Measurements from ENCODE around the gene CUTA.
A peak's percentile ranks its signal among the peaks of the same experiment; 100 is the strongest.

CUTA gene

DNA sequence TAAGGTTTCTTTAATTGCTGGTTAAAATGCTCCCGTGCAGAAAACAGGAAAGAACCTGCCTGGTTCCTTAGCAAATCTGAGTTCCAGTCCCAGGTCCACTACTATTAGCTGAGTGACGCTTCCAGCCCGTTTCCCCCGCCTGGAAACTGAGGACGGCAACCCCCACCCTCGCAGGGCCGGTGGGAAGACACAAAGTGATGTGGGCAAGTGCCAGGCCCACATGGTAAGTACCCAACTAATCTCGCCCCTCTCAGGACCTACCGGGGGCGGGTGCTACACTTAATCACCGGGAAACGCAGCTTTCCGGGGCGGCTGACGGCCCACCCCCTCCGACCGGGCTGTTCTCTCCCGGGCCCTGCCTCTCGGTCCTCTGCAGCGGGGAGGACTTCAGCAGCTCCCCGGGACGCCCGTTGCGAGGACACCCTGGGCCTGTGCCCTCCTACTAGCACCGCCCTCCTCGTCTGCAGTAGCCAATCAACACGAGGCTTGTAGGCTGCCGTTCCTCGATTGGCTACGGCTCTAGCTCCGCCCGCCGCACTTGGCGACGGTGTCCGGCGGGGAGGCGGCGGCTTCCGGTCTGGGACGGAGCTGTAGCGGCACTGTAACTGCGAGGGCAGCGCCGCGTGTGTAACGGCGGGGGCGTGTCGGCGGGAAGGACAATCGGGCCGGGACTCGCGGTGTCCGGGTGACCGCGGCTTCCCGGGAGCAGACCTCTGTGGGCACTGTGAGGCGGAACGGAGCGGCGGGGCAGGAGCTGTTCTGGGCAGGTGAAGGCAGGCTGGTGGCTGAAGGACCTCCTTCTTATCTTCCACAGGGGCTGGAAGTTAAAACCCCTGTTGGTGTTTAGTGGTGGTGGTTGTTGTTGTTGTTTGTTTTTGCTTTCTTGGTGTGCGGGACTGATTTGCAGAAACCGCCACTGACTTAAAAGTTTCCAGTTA lies 36.4 kb upstream of the CUTA start, which contains the start of gene ZBTB9 (continued):
- TF ChIP-seq FEZF1 (tag by site-specific recombination; IDR thresholded peaks at IDR 0.05): no peak
- TF ChIP-seq ZNF76 (tag by site-specific recombination; IDR thresholded peaks at IDR 0.05; ENCODE audit: borderline replicate concordance, low read depth): no peak
- TF ChIP-seq ZNF292 (tag by site-specific recombination; IDR thresholded peaks at IDR 0.05; ENCODE audit: borderline replicate concordance, low read depth): no peak
- no peak for TF ChIP-seq KLF8 (tag by site-specific recombination; IDR thresholded peaks at IDR 0.05)
- no peak for TF ChIP-seq ZNF529 (tag by site-specific recombination; IDR thresholded peaks at IDR 0.05; ENCODE audit: insufficient replicate concordance)
- TF ChIP-seq ZNF677 (tag by site-specific recombination; IDR thresholded peaks at IDR 0.05): no peak
- TF ChIP-seq, protein P1, sequence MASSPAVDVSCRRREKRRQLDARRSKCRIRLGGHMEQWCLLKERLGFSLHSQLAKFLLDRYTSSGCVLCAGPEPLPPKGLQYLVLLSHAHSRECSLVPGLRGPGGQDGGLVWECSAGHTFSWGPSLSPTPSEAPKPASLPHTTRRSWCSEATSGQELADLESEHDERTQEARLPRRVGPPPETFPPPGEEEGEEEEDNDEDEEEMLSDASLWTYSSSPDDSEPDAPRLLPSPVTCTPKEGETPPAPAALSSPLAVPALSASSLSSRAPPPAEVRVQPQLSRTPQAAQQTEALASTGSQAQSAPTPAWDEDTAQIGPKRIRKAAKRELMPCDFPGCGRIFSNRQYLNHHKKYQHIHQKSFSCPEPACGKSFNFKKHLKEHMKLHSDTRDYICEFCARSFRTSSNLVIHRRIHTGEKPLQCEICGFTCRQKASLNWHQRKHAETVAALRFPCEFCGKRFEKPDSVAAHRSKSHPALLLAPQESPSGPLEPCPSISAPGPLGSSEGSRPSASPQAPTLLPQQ (tag by site-specific recombination; IDR thresholded peaks at IDR 0.05): peak; percentile 29; the same call in 1 of the 2 replicates
- TF ChIP-seq ZNF2 (tag by site-specific recombination; IDR thresholded peaks at IDR 0.05): peak; percentile 86; the same call in 1 of the 2 replicates
- TF ChIP-seq ZFP41 (tag by site-specific recombination; IDR thresholded peaks at IDR 0.05; ENCODE audit: borderline replicate concordance): no peak
- TF ChIP-seq ZNF155 (tag by site-specific recombination; IDR thresholded peaks at IDR 0.05): no peak
- TF ChIP-seq, protein P2, sequence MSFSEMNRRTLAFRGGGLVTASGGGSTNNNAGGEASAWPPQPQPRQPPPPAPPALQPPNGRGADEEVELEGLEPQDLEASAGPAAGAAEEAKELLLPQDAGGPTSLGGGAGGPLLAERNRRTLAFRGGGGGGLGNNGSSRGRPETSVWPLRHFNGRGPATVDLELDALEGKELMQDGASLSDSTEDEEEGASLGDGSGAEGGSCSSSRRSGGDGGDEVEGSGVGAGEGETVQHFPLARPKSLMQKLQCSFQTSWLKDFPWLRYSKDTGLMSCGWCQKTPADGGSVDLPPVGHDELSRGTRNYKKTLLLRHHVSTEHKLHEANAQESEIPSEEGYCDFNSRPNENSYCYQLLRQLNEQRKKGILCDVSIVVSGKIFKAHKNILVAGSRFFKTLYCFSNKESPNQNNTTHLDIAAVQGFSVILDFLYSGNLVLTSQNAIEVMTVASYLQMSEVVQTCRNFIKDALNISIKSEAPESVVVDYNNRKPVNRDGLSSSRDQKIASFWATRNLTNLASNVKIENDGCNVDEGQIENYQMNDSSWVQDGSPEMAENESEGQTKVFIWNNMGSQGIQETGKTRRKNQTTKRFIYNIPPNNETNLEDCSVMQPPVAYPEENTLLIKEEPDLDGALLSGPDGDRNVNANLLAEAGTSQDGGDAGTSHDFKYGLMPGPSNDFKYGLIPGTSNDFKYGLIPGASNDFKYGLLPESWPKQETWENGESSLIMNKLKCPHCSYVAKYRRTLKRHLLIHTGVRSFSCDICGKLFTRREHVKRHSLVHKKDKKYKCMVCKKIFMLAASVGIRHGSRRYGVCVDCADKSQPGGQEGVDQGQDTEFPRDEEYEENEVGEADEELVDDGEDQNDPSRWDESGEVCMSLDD (tag by site-specific recombination; IDR thresholded peaks at IDR 0.05): no peak; the same call in 1 of the 2 replicates
- TF ChIP-seq, protein P3, sequence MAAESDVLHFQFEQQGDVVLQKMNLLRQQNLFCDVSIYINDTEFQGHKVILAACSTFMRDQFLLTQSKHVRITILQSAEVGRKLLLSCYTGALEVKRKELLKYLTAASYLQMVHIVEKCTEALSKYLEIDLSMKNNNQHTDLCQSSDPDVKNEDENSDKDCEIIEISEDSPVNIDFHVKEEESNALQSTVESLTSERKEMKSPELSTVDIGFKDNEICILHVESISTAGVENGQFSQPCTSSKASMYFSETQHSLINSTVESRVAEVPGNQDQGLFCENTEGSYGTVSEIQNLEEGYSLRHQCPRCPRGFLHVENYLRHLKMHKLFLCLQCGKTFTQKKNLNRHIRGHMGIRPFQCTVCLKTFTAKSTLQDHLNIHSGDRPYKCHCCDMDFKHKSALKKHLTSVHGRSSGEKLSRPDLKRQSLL (tag by site-specific recombination; IDR thresholded peaks at IDR 0.05): no peak
- TF ChIP-seq ZNF596 (tag by site-specific recombination; IDR thresholded peaks at IDR 0.05): no peak
- no peak for TF ChIP-seq ZNF146 (tag by site-specific recombination; IDR thresholded peaks at IDR 0.05)
- TF ChIP-seq, protein P4, sequence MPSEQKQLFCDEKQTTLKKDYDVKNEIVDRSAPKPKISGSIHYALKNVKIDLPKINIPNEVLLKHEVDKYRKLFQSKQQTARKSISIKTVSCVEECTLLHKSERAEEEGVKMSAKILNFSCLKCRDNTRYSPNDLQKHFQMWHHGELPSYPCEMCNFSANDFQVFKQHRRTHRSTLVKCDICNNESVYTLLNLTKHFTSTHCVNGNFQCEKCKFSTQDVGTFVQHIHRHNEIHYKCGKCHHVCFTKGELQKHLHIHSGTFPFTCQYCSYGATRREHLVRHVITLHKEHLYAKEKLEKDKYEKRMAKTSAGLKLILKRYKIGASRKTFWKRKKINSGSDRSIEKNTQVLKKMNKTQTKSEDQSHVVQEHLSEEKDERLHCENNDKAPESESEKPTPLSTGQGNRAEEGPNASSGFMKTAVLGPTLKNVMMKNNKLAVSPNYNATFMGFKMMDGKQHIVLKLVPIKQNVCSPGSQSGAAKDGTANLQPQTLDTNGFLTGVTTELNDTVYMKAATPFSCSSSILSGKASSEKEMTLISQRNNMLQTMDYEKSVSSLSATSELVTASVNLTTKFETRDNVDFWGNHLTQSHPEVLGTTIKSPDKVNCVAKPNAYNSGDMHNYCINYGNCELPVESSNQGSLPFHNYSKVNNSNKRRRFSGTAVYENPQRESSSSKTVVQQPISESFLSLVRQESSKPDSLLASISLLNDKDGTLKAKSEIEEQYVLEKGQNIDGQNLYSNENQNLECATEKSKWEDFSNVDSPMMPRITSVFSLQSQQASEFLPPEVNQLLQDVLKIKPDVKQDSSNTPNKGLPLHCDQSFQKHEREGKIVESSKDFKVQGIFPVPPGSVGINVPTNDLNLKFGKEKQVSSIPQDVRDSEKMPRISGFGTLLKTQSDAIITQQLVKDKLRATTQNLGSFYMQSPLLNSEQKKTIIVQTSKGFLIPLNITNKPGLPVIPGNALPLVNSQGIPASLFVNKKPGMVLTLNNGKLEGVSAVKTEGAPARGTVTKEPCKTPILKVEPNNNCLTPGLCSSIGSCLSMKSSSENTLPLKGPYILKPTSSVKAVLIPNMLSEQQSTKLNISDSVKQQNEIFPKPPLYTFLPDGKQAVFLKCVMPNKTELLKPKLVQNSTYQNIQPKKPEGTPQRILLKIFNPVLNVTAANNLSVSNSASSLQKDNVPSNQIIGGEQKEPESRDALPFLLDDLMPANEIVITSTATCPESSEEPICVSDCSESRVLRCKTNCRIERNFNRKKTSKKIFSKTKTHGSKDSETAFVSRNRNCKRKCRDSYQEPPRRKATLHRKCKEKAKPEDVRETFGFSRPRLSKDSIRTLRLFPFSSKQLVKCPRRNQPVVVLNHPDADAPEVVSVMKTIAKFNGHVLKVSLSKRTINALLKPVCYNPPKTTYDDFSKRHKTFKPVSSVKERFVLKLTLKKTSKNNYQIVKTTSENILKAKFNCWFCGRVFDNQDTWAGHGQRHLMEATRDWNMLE (tag by site-specific recombination; conservative IDR thresholded peaks at IDR 0.05; ENCODE audit: low read depth): no peak
- TF ChIP-seq, protein P5, sequence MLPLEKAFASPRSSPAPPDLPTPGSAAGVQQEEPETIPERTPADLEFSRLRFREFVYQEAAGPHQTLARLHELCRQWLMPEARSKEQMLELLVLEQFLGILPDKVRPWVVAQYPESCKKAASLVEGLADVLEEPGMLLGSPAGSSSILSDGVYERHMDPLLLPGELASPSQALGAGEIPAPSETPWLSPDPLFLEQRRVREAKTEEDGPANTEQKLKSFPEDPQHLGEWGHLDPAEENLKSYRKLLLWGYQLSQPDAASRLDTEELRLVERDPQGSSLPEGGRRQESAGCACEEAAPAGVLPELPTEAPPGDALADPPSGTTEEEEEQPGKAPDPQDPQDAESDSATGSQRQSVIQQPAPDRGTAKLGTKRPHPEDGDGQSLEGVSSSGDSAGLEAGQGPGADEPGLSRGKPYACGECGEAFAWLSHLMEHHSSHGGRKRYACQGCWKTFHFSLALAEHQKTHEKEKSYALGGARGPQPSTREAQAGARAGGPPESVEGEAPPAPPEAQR (tag by site-specific recombination; IDR thresholded peaks at IDR 0.05): no peak
- TF ChIP-seq SETDB1 (IDR thresholded peaks at IDR 0.05; ENCODE audit: insufficient read length, low read length): no peak
- TF ChIP-seq ZNF548 (tag by site-specific recombination; IDR thresholded peaks at IDR 0.05): no peak
- TF ChIP-seq ZNF561 (tag by site-specific recombination; IDR thresholded peaks at IDR 0.05; ENCODE audit: borderline replicate concordance): peak; percentile 94
- no peak for TF ChIP-seq ZNF274 (IDR thresholded peaks at IDR 0.05; ENCODE audit: low read length)
- no peak for TF ChIP-seq ZNF274 (tag by site-specific recombination; IDR thresholded peaks at IDR 0.05; ENCODE audit: borderline replicate concordance)
- TF ChIP-seq ZNF426 (tag by site-specific recombination; IDR thresholded peaks at IDR 0.05): no peak
- TF ChIP-seq ZNF221 (tag by site-specific recombination; IDR thresholded peaks at IDR 0.05; ENCODE audit: borderline replicate concordance): no peak
- TF ChIP-seq ZNF623 (tag by site-specific recombination; IDR thresholded peaks at IDR 0.05): no peak
- no peak; the same call in none of the 2 replicates for TF ChIP-seq KLF1 (tag by site-specific recombination; IDR thresholded peaks at IDR 0.05)

Measured in HEK293 (cell line).